ENCODE data around the gene GADL1. TPM values are rescaled to one million over a fixed set of nuclear protein-coding genes. Genes with fewer than 3 reads are reported as not detected.

GADL1 gene
- polyA plus RNA-seq, 2 of the 4 experiments (the other 2 are of a cell fraction), result not detected

DNA sequence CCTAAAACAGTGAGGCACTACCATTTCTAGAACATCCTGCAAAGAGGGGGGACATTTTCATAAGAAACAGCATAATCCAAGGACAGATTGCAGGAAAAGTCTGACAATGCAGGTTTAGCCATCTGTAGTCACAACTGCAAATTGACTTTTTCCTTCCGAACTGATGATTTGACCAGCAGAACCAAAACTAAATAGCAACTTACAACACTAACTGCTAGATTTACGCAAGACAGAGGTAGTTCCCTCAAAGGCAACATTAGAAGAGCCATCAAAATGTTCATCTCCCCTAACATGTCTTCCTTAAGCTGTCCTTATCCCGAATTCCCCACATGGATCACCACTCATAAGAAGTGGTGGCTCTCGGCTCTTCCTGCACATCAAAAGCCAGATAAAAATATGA is 129.6 kb downstream of the GADL1 start (continued):
- no peak for TF ChIP-seq ATOH8 (CRISPR knock-in tag; IDR thresholded peaks at IDR 0.05; ENCODE audit: low read depth)
- no peak for TF ChIP-seq CEBPB (IDR thresholded peaks at IDR 0.05)
- TF ChIP-seq MAZ (IDR thresholded peaks at IDR 0.05; ENCODE audit: borderline replicate concordance, low read depth, low read length), result no peak
- TF ChIP-seq MAFK (IDR thresholded peaks at IDR 0.05; ENCODE audit: partially characterized antibody), result no peak
- TF ChIP-seq RFX5 (IDR thresholded peaks at IDR 0.05), result no peak
- TF ChIP-seq MYC (IDR thresholded peaks at IDR 0.05; ENCODE audit: borderline replicate concordance, low read length), result no peak

DNA sequence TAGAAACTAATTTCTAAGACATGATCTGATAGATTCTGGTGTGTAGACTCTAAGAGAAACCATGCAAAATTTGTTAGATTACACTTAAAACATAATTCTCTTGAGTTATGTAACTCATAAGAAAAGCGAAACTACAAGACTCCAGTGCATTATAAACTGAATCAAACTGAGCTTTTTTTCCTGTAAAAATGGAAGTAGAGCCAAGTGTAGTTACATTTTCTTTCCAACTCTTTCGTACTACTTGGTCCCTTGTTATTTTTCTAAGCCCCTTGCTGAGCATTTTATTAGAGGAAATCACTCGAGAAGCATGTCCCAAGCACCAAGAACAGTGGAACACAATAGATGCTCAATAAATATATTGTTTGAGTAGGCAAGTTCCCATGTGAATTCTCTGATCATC is 130.2 kb downstream of the GADL1 start:
- DNase-seq (ENCODE audit: low read depth in 1 of 2, low spot score in 1 of 2), result no peak
- Histone ChIP-seq H3K27ac (no peak overlapping the region), H3K4me3 (no peak overlapping the region), H3K4me2 (no peak overlapping the region), H3K4me1 (no peaks in the 10 kb centered on the region), H3K9me3 (no peaks in the 10 kb centered on the region)
- ChIA-PET POLR2A (no interaction called here), CTCF (no interaction called here)
- no peak for FAIRE-seq
- 20% methylated on average over 3 of the region's 3 CpGs for WGBS (ENCODE audit: missing lambda C conversion rate)
- TF ChIP-seq ZFP36 (IDR thresholded peaks at IDR 0.05; ENCODE audit: borderline replicate concordance, partially characterized antibody) (no peak), RNF2 (IDR thresholded peaks at IDR 0.05; ENCODE audit: borderline replicate concordance, low read depth) (no peak), ZC3H11A (IDR thresholded peaks at IDR 0.05) (no peak), HDAC2 (IDR thresholded peaks at IDR 0.05) (no peak), HOXA7 (CRISPR knock-in tag; IDR thresholded peaks at IDR 0.05) (no peak), FOSB (CRISPR knock-in tag; IDR thresholded peaks at IDR 0.05) (no peak), ATOH8 (CRISPR knock-in tag; IDR thresholded peaks at IDR 0.05; ENCODE audit: low read depth) (no peak), NR3C1 (IDR thresholded peaks at IDR 0.05) (no peak), ESRRA (IDR thresholded peaks at IDR 0.05; ENCODE audit: borderline replicate concordance, low read length) (no peak), KDM5A (IDR thresholded peaks at IDR 0.05) (no peak), JUN (IDR thresholded peaks at IDR 0.05) (no peak), E2F6 (IDR thresholded peaks at IDR 0.05; ENCODE audit: borderline replicate concordance, low read depth) (no peak), FOXS1 (CRISPR knock-in tag; IDR thresholded peaks at IDR 0.05) (no peak), EP300 (IDR thresholded peaks at IDR 0.05) (no peak), ZSCAN20 (CRISPR knock-in tag; IDR thresholded peaks at IDR 0.05) (no peak), KDM1A (IDR thresholded peaks at IDR 0.05; ENCODE audit: low read depth) (no peak), SREBF2 (IDR thresholded peaks at IDR 0.05) (no peak)
- TF ChIP-seq, protein P1, sequence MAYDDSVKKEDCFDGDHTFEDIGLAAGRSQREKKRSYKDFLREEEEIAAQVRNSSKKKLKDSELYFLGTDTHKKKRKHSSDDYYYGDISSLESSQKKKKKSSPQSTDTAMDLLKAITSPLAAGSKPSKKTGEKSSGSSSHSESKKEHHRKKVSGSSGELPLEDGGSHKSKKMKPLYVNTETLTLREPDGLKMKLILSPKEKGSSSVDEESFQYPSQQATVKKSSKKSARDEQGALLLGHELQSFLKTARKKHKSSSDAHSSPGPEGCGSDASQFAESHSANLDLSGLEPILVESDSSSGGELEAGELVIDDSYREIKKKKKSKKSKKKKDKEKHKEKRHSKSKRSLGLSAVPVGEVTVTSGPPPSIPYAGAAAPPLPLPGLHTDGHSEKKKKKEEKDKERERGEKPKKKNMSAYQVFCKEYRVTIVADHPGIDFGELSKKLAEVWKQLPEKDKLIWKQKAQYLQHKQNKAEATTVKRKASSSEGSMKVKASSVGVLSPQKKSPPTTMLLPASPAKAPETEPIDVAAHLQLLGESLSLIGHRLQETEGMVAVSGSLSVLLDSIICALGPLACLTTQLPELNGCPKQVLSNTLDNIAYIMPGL (CRISPR knock-in tag; IDR thresholded peaks at IDR 0.05; ENCODE audit: borderline replicate concordance), result no peak
- ATAC-seq, result no peak

DNA sequence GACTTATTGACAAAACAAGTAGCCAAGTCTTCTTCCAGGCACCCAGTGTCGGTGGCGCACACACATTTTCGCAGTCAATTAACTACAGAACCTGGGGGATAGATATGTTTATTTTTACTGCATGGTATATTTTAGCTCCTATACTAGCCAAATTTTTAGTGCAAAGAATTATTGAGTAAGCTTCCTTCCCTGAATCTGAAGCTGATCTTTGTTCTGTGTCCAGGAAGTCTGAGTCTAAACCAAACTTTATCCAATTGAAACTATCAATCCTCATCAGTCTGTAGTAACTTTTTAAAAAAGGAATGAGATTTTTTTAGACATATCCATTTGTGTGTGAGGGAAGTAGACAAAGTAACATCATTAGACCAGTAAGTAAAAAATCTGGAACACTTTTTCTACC is 133.1 kb downstream of the GADL1 start:
- H3K9me3 ChIP-seq, result no peaks in the 10 kb centered on the region
- no peak for FAIRE-seq
- no peak overlapping the region for H3K27ac ChIP-seq
- ATAC-seq, result no peak
- H3K4me2 ChIP-seq, result no peak overlapping the region
- CTCF ChIA-PET, result interaction anchor here (1.0 to 1.1 kb wide), 2 partner anchors 9 to 68 kb away, joined by 3 to 4 read pairs; no protein-coding TSS in a partner anchor
- H3K4me3 ChIP-seq, result no peak overlapping the region
- 88% methylated on average over 3 of the region's 3 CpGs for WGBS (ENCODE audit: missing lambda C conversion rate)
- TF ChIP-seq, protein P1 (CRISPR knock-in tag; IDR thresholded peaks at IDR 0.05; ENCODE audit: borderline replicate concordance), result no peak
- TF ChIP-seq E2F6 (IDR thresholded peaks at IDR 0.05; ENCODE audit: borderline replicate concordance, low read depth), result no peak
- POLR2A ChIA-PET, result no interaction called here
- no peaks in the 10 kb centered on the region for H3K4me1 ChIP-seq
- no peak for DNase-seq (ENCODE audit: low read depth in 1 of 2, low spot score in 1 of 2)

Data from A549 (cell line).